ENCODE data around the gene FUCA2. TPM values are rescaled to one million over a fixed set of nuclear protein-coding genes. Genes with fewer than 3 reads are reported as not detected.

The FUCA2 gene
- total and polyA plus RNA-seq, 4 donors, result 27.4 to 55.0 (median 35.8) TPM

GRCh38 chr6:143538374-143538773 is 26.9 kb upstream of the FUCA2 start:
- H3K9me3 ChIP-seq (ENCODE audit: control insufficient read depth, insufficient read depth, low read length), result no peaks in the 10 kb centered on the region
- H3K4me1 ChIP-seq (ENCODE audit: control insufficient read depth, insufficient read depth, low read length), result peaks cover 14% of the 10 kb centered on the region
- H3K27ac ChIP-seq (ENCODE audit: low read depth, low read length), result no peak overlapping the region
- no peaks in the 10 kb centered on the region for H3K36me3 ChIP-seq (ENCODE audit: control insufficient read depth, insufficient read depth, low read length)
- H3K27me3 ChIP-seq (ENCODE audit: control insufficient read depth, insufficient read depth, low read length), result no peaks in the 10 kb centered on the region
- H3K4me3 ChIP-seq (ENCODE audit: low read depth, low read length), result no peak overlapping the region
- no peak for DNase-seq (ENCODE audit: low read depth in 4 of 6, low spot score in 6 of 6)
- WGBS (ENCODE audit: insufficient coverage), result 94% methylated on average over 6 of the region's 7 CpGs

- Histone ChIP-seq H3K36me3 (ENCODE audit: control insufficient read depth, insufficient read depth, low read length) (no peaks in the 10 kb centered on the region), H3K27me3 (ENCODE audit: control insufficient read depth, insufficient read depth, low read length) (no peaks in the 10 kb centered on the region), H3K4me3 (ENCODE audit: low read depth, low read length) (peak overlapping the region; percentile 46), H3K4me1 (ENCODE audit: control insufficient read depth, insufficient read depth, low read length) (peaks cover 14% of the 10 kb centered on the region), H3K27ac (ENCODE audit: low read depth, low read length) (peak overlapping the region; percentile 10), H3K9me3 (ENCODE audit: control insufficient read depth, insufficient read depth, low read length) (no peaks in the 10 kb centered on the region)
- WGBS (ENCODE audit: insufficient coverage), result under 1% methylated on average over 97 of the region's 103 CpGs
- DNase-seq (ENCODE audit: low read depth in 4 of 6, low spot score in 6 of 6), result peak in 3 of 6 donors; percentile 28 to 81 (median 81)
These were observed 25.6 kb upstream of the FUCA2 start for GRCh38 chr6:143536866-143537691.

- Histone ChIP-seq H3K4me1 (ENCODE audit: control insufficient read depth, insufficient read depth, low read length) (peaks cover 14% of the 10 kb centered on the region), H3K9me3 (ENCODE audit: control insufficient read depth, insufficient read depth, low read length) (no peaks in the 10 kb centered on the region), H3K27ac (ENCODE audit: low read depth, low read length) (no peak overlapping the region), H3K4me3 (ENCODE audit: low read depth, low read length) (peak overlapping the region; percentile 24), H3K27me3 (ENCODE audit: control insufficient read depth, insufficient read depth, low read length) (no peaks in the 10 kb centered on the region), H3K36me3 (ENCODE audit: control insufficient read depth, insufficient read depth, low read length) (no peaks in the 10 kb centered on the region)
- 3% methylated on average over 26 of the region's 27 CpGs for whole genome bisulfite sequencing (ENCODE audit: insufficient coverage)
- peak in 2 of 6 donors; percentile 43 to 56 for DNase-seq (ENCODE audit: low read depth in 4 of 6, low spot score in 6 of 6)
These were observed 24.9 kb upstream of the FUCA2 start for GRCh38 chr6:143536461-143536865.

- Histone ChIP-seq H3K27ac (ENCODE audit: low read depth, low read length) (no peak overlapping the region), H3K36me3 (ENCODE audit: control insufficient read depth, insufficient read depth, low read length) (no peaks in the 10 kb centered on the region), H3K4me1 (ENCODE audit: control insufficient read depth, insufficient read depth, low read length) (peaks cover 14% of the 10 kb centered on the region), H3K4me3 (ENCODE audit: low read depth, low read length) (no peak overlapping the region), H3K27me3 (ENCODE audit: control insufficient read depth, insufficient read depth, low read length) (no peaks in the 10 kb centered on the region), H3K9me3 (ENCODE audit: control insufficient read depth, insufficient read depth, low read length) (no peaks in the 10 kb centered on the region)
- no peak for DNase-seq (ENCODE audit: low read depth in 4 of 6, low spot score in 6 of 6)
- 77% methylated on average over 3 of the region's 5 CpGs for WGBS (ENCODE audit: insufficient coverage)
These were observed 23.7 kb upstream of the FUCA2 start for GRCh38 chr6:143535189-143535614.

GRCh38 chr6:143531720-143532499 is 20.4 kb upstream of the FUCA2 start:
- H3K27me3 ChIP-seq (ENCODE audit: control insufficient read depth, insufficient read depth, low read length), result no peaks in the 10 kb centered on the region
- H3K36me3 ChIP-seq (ENCODE audit: control insufficient read depth, insufficient read depth, low read length), result no peaks in the 10 kb centered on the region
- WGBS (ENCODE audit: insufficient coverage), result 41% methylated on average over 5 of the region's 5 CpGs
- H3K27ac ChIP-seq (ENCODE audit: low read depth, low read length), result no peak overlapping the region
- peaks cover 4% of the 10 kb centered on the region for H3K4me1 ChIP-seq (ENCODE audit: control insufficient read depth, insufficient read depth, low read length)
- no peak overlapping the region for H3K4me3 ChIP-seq (ENCODE audit: low read depth, low read length)
- DNase-seq (ENCODE audit: low read depth in 4 of 6, low spot score in 6 of 6), result no peak
- H3K9me3 ChIP-seq (ENCODE audit: control insufficient read depth, insufficient read depth, low read length), result no peaks in the 10 kb centered on the region

GRCh38 chr6:143529095-143529494 is 17.6 kb upstream of the FUCA2 start:
- WGBS (ENCODE audit: insufficient coverage), result no CpG with 5 or more reads among the region's 2 CpGs
- peak in 2 of 6 donors; percentile 45 to 67 for DNase-seq (ENCODE audit: low read depth in 4 of 6, low spot score in 6 of 6)
- Histone ChIP-seq H3K9me3 (ENCODE audit: control insufficient read depth, insufficient read depth, low read length) (no peaks in the 10 kb centered on the region), H3K4me1 (ENCODE audit: control insufficient read depth, insufficient read depth, low read length) (no peaks in the 10 kb centered on the region), H3K4me3 (ENCODE audit: low read depth, low read length) (no peak overlapping the region), H3K27ac (ENCODE audit: low read depth, low read length) (no peak overlapping the region), H3K36me3 (ENCODE audit: control insufficient read depth, insufficient read depth, low read length) (no peaks in the 10 kb centered on the region), H3K27me3 (ENCODE audit: control insufficient read depth, insufficient read depth, low read length) (no peaks in the 10 kb centered on the region)

GRCh38 chr6:143528164-143528811 is 16.8 kb upstream of the FUCA2 start:
- Histone ChIP-seq H3K9me3 (ENCODE audit: control insufficient read depth, insufficient read depth, low read length) (no peaks in the 10 kb centered on the region), H3K27me3 (ENCODE audit: control insufficient read depth, insufficient read depth, low read length) (no peaks in the 10 kb centered on the region), H3K27ac (ENCODE audit: low read depth, low read length) (no peak overlapping the region), H3K4me3 (ENCODE audit: low read depth, low read length) (no peak overlapping the region), H3K36me3 (ENCODE audit: control insufficient read depth, insufficient read depth, low read length) (no peaks in the 10 kb centered on the region), H3K4me1 (ENCODE audit: control insufficient read depth, insufficient read depth, low read length) (no peaks in the 10 kb centered on the region)
- WGBS (ENCODE audit: insufficient coverage), result 100% methylated on average over 1 of the region's 7 CpGs
- DNase-seq (ENCODE audit: low read depth in 4 of 6, low spot score in 6 of 6), result no peak

- Histone ChIP-seq H3K9me3 (ENCODE audit: control insufficient read depth, insufficient read depth, low read length) (no peaks in the 10 kb centered on the region), H3K4me3 (ENCODE audit: low read depth, low read length) (no peak overlapping the region), H3K27ac (ENCODE audit: low read depth, low read length) (no peak overlapping the region), H3K27me3 (ENCODE audit: control insufficient read depth, insufficient read depth, low read length) (no peaks in the 10 kb centered on the region), H3K36me3 (ENCODE audit: control insufficient read depth, insufficient read depth, low read length) (no peaks in the 10 kb centered on the region), H3K4me1 (ENCODE audit: control insufficient read depth, insufficient read depth, low read length) (no peaks in the 10 kb centered on the region)
- no peak for DNase-seq (ENCODE audit: low read depth in 4 of 6, low spot score in 6 of 6)
- no CpG with 5 or more reads among the region's 1 CpG for WGBS (ENCODE audit: insufficient coverage)
These were observed 16.2 kb upstream of the FUCA2 start for GRCh38 chr6:143527677-143528076.

- no peaks in the 10 kb centered on the region for H3K36me3 ChIP-seq (ENCODE audit: control insufficient read depth, insufficient read depth, low read length)
- no peaks in the 10 kb centered on the region for H3K27me3 ChIP-seq (ENCODE audit: control insufficient read depth, insufficient read depth, low read length)
- no peaks in the 10 kb centered on the region for H3K4me1 ChIP-seq (ENCODE audit: control insufficient read depth, insufficient read depth, low read length)
- no peaks in the 10 kb centered on the region for H3K9me3 ChIP-seq (ENCODE audit: control insufficient read depth, insufficient read depth, low read length)
- WGBS (ENCODE audit: insufficient coverage), result no CpG with 5 or more reads among the region's 1 CpG
- no peak overlapping the region for H3K27ac ChIP-seq (ENCODE audit: low read depth, low read length)
- no peak for DNase-seq (ENCODE audit: low read depth in 4 of 6, low spot score in 6 of 6)
- H3K4me3 ChIP-seq (ENCODE audit: low read depth, low read length), result no peak overlapping the region
These were observed 13.8 kb upstream of the FUCA2 start for GRCh38 chr6:143525356-143525755.

Measured in spinal cord (tissue), 10 donors.